HCT116 (cell line): ENCODE results near the gene C16orf95. TPM values are rescaled to one million over a fixed set of nuclear protein-coding genes. Genes with fewer than 3 reads are reported as not detected.

ENCODE experiments used
- ATAC-seq: fragments of 200-7000 bp; cut with Tn5 transposase; 2 replicates; pipeline ENCODE4 v1.9.1; 2020; ENCODE audit warnings: mild to moderate bottlenecking, moderate library complexity
- BruUV-seq: library from RNA; stranded (reverse); fragments of 400-500 nt; replicated peaks from 2 replicates; lab custom pipeline; 2021; lab: Mats Ljungman, UMichigan
- CTCF ChIA-PET: fragments of 300-600 bp; sonication (Branson Sonifier 250); formaldehyde crosslinking; loops from one replicate; lab custom pipeline; 2021; ENCODE audit warnings: antibody characterized with exemption; lab: Charles Lee
- POLR2A ChIA-PET: fragments of 300-600, 350-600 bp; sonication (Branson Sonifier 250); formaldehyde crosslinking; loops from one replicate; lab custom pipeline; 2021; ENCODE audit warnings: antibody characterized with exemption; lab: Charles Lee
- RAD21 ChIA-PET, 2 experiments: fragments of 300-600 bp; sonication (Branson Sonifier 250); formaldehyde crosslinking; loops; one replicate each; lab custom pipeline; 2023; ENCODE audit warnings: low total read pairs in 2 of 2; ENCODE audit not compliant: uncharacterized antibody in 2 of 2, unreplicated experiment in 2 of 2, low non-redundant PET in 1 of 2; lab: Charles Lee
- DNase-seq: peaks from one replicate; pipeline ENCODE4 v3.0.0-alpha.2; 2010; ENCODE audit warnings: low read depth, low spot score
- H2AFZ ChIP-seq: fragments of 200-600 bp; shearing (Covaris generic), sonication (generic); 2 replicates; pipeline ENCODE4 v1.6.1; 2017; ENCODE audit warnings: low read depth, mixed run types, mixed read lengths, antibody characterized with exemption, low read length; ENCODE audit not compliant: poor library complexity, severe bottlenecking
- H3K27ac ChIP-seq: 2 replicates; pipeline ENCODE4 v1.5.1; 2012; ENCODE audit warnings: low read depth, low read length
- H3K27me3 ChIP-seq: fragments of 200-600 bp; sonication (generic); 2 replicates; pipeline ENCODE4 v1.6.1; 2016; ENCODE audit warnings: mixed run types, low read length, mixed read lengths; ENCODE audit not compliant: insufficient read depth
- H3K36me3 ChIP-seq, 2 experiments: fragments of 200-500 bp in 1 of 2; fragments of 200-600 bp in 1 of 2; sonication (Bioruptor generic) in 1 of 2; sonication (generic) in 1 of 2; 2 replicates each; pipeline versions ENCODE4 v1.5.1 to v1.6.1; 2014 to 2016; ENCODE audit warnings: low read length in 2 of 2, inconsistent platforms in 1 of 2, mixed read lengths in 1 of 2, mixed run types in 1 of 2; ENCODE audit not compliant: insufficient read depth in 2 of 2, control insufficient read depth in 1 of 2
- H3K4me1 ChIP-seq, 2 experiments: fragments of 200-600 bp in 1 of 2; sonication (generic) in 1 of 2; 2 replicates each; pipeline versions ENCODE4 v1.5.1 to v1.6.1; 2012 to 2017; ENCODE audit warnings: low read length in 2 of 2, inconsistent platforms in 1 of 2, mild to moderate bottlenecking in 1 of 2, mixed read lengths in 1 of 2, mixed run types in 1 of 2, moderate library complexity in 1 of 2; ENCODE audit not compliant: insufficient read depth in 2 of 2, control insufficient read depth in 1 of 2
- H3K4me2 ChIP-seq: fragments of 200-600 bp; sonication (generic); 2 replicates; pipeline ENCODE4 v1.6.1; 2017; ENCODE audit warnings: mixed run types, low read length, mixed read lengths
- H3K4me3 ChIP-seq, 2 experiments: fragments of 200-600 bp in 1 of 2; sonication (generic) in 1 of 2; replicated peaks in 1 of 2; 2 replicates each; pipeline ENCODE4 v1.5.1; 2011 to 2016; ENCODE audit warnings: low read length in 2 of 2, control low read depth in 1 of 2, low read depth in 1 of 2, mild to moderate bottlenecking in 1 of 2, mixed read lengths in 1 of 2, mixed run types in 1 of 2
- H3K79me2 ChIP-seq: fragments of 200-600 bp; sonication (generic); 2 replicates; pipeline ENCODE4 v1.6.1; 2017; ENCODE audit warnings: mild to moderate bottlenecking, mixed run types, low read length, moderate library complexity, mixed read lengths; ENCODE audit not compliant: insufficient read depth
- H3K9ac ChIP-seq: fragments of 200-600 bp; sonication (generic); 2 replicates; pipeline ENCODE4 v1.6.1; 2016; ENCODE audit warnings: low read length, mixed read lengths
- H3K9me2 ChIP-seq: fragments of 200-600 bp; sonication (generic), shearing (Covaris generic); 2 replicates; pipeline ENCODE4 v1.6.1; 2017; ENCODE audit warnings: mixed run types, mild to moderate bottlenecking, moderate library complexity; ENCODE audit not compliant: insufficient read depth
- H3K9me3 ChIP-seq, 2 experiments: fragments of 200-500 bp in 1 of 2; fragments of 200-600 bp in 1 of 2; sonication (Bioruptor generic) in 1 of 2; sonication (generic) in 1 of 2; 2 replicates each; pipeline ENCODE4 v1.6.1; 2014 to 2017; ENCODE audit warnings: low read length in 2 of 2, mixed read lengths in 2 of 2, inconsistent platforms in 1 of 2, low read depth in 1 of 2, mild to moderate bottlenecking in 1 of 2, mixed run types in 1 of 2, moderate library complexity in 1 of 2; ENCODE audit not compliant: control insufficient read depth in 1 of 2, insufficient read depth in 1 of 2
- H4K20me1 ChIP-seq: fragments of 200-600 bp; sonication (generic), shearing (Covaris generic); 2 replicates; pipeline ENCODE4 v1.6.1; 2017; ENCODE audit warnings: mixed run types, mild to moderate bottlenecking, moderate library complexity; ENCODE audit not compliant: insufficient read depth
- CBX3 ChIP-seq: IDR thresholded peaks from 2 replicates; pipeline ENCODE4 v1.6.1; 2012; ENCODE audit warnings: low read depth
- CEBPB ChIP-seq: IDR thresholded peaks from 2 replicates; pipeline ENCODE4 v1.6.1; 2012; ENCODE audit warnings: low read depth
- EZH2 ChIP-seq: fragments of 200-600 bp; sonication (generic); IDR thresholded peaks from 2 replicates; pipeline ENCODE4 v1.6.1; 2017; ENCODE audit warnings: antibody characterized with exemption, mixed run types
- EZH2phosphoT487 ChIP-seq: fragments of 200-600 bp; IDR thresholded peaks from 2 replicates; pipeline ENCODE4 v1.6.1; 2018; ENCODE audit warnings: antibody characterized with exemption, borderline replicate concordance
- FOSL1 ChIP-seq: IDR thresholded peaks from 2 replicates; pipeline ENCODE4 v1.6.1; 2012; ENCODE audit warnings: low read depth
- POLR2A ChIP-seq: IDR thresholded peaks from 2 replicates; pipeline ENCODE4 v1.7.0; 2011; ENCODE audit warnings: borderline replicate concordance; ENCODE audit not compliant: insufficient read depth, insufficient read length; ENCODE audit errors: extremely low read depth
- POLR2AphosphoS5 ChIP-seq: IDR thresholded peaks from 2 replicates; pipeline ENCODE4 v1.6.1; 2011; ENCODE audit warnings: mild to moderate bottlenecking, low read depth, low read length, moderate library complexity
- RAD21 ChIP-seq: IDR thresholded peaks from 2 replicates; pipeline ENCODE4 v1.6.1; 2012; ENCODE audit warnings: low read depth, mild to moderate bottlenecking
- SP1 ChIP-seq: IDR thresholded peaks from 2 replicates; pipeline ENCODE4 v1.6.1; 2012; ENCODE audit warnings: low read depth
- SRF ChIP-seq: IDR thresholded peaks from 2 replicates; pipeline ENCODE4 v1.6.1; 2012; ENCODE audit warnings: low read depth
- TCF7L2 ChIP-seq: IDR thresholded peaks from 2 replicates; pipeline ENCODE4 v1.7.0; 2011; ENCODE audit warnings: borderline replicate concordance, inconsistent platforms; ENCODE audit not compliant: insufficient read depth, insufficient read length; ENCODE audit errors: extremely low read depth
- YY1 ChIP-seq: IDR thresholded peaks from 2 replicates; pipeline ENCODE4 v1.6.1; 2011; ENCODE audit warnings: low read length, low read depth, moderate library complexity, mild to moderate bottlenecking; ENCODE audit not compliant: insufficient replicate concordance; ENCODE audit errors: extremely low read depth
- ZFX ChIP-seq: fragments of 450-650 bp; IDR thresholded peaks from 2 replicates; pipeline ENCODE4 v1.6.1; 2017
- intact Hi-C: fragments of 100-400 bp; cut with micrococcal nuclease; formaldehyde crosslinking; loops from 2 replicates; pipeline ENCODE4 v1.10.0; 2022
- total RNA-seq: library from RNA; stranded (reverse); gene quantifications from one replicate; pipeline ENCODE4 v1.2.1, GENCODE V29; 2021; ENCODE audit not compliant: unreplicated experiment
- TF ChIP-seq, protein P1 (sequence below): IDR thresholded peaks from 2 replicates; pipeline ENCODE4 v1.6.1; 2012
- TF ChIP-seq, protein P2 (sequence below): IDR thresholded peaks from 2 replicates; pipeline ENCODE4 v1.6.1; 2012; ENCODE audit warnings: low read depth
- TF ChIP-seq, protein P3 (sequence below): IDR thresholded peaks from 2 replicates; pipeline ENCODE4 v1.6.1; 2011; ENCODE audit warnings: mild to moderate bottlenecking, low read length, moderate library complexity; ENCODE audit not compliant: insufficient replicate concordance; ENCODE audit errors: extremely low read depth

Gene C16orf95
- total RNA-seq, 1 experiment from 2014 or later = 12.2 TPM

DNA sequence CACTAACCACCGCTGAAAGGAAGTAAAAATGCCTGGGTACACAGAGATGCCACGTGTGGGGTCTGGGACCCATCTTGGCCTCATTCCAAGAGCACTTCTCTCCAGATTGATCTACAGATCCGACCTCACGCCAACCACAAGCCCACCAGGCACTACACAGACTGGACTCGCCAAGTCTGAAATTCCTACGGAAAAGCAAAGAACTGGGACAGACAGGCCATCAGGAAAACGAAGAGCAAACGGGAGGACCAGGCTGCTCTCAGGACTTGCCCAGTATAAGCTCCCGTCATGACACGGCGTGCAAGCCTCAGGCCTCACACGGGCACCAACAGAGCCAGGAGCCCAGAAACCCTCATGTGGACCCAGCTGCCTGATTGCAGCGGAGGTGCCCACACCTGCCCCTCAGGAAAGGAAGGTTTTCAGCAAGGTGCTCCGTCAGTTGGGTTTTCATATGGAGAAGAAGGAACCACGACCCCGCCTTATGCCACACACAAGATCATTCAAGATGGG is 20.1 kb upstream of the C16orf95 start:
- no peak overlapping the region for H3K9ac ChIP-seq
- no peak for TF ChIP-seq FOSL1
- TF ChIP-seq ZFX = no peak
- TF ChIP-seq EZH2phosphoT487 = no peak
- TF ChIP-seq EZH2 = no peak
- TF ChIP-seq POLR2AphosphoS5 = no peak
- no peak for TF ChIP-seq CBX3
- TF ChIP-seq, protein P1, sequence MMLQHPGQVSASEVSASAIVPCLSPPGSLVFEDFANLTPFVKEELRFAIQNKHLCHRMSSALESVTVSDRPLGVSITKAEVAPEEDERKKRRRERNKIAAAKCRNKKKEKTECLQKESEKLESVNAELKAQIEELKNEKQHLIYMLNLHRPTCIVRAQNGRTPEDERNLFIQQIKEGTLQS = no peak
- TF ChIP-seq, protein P2, sequence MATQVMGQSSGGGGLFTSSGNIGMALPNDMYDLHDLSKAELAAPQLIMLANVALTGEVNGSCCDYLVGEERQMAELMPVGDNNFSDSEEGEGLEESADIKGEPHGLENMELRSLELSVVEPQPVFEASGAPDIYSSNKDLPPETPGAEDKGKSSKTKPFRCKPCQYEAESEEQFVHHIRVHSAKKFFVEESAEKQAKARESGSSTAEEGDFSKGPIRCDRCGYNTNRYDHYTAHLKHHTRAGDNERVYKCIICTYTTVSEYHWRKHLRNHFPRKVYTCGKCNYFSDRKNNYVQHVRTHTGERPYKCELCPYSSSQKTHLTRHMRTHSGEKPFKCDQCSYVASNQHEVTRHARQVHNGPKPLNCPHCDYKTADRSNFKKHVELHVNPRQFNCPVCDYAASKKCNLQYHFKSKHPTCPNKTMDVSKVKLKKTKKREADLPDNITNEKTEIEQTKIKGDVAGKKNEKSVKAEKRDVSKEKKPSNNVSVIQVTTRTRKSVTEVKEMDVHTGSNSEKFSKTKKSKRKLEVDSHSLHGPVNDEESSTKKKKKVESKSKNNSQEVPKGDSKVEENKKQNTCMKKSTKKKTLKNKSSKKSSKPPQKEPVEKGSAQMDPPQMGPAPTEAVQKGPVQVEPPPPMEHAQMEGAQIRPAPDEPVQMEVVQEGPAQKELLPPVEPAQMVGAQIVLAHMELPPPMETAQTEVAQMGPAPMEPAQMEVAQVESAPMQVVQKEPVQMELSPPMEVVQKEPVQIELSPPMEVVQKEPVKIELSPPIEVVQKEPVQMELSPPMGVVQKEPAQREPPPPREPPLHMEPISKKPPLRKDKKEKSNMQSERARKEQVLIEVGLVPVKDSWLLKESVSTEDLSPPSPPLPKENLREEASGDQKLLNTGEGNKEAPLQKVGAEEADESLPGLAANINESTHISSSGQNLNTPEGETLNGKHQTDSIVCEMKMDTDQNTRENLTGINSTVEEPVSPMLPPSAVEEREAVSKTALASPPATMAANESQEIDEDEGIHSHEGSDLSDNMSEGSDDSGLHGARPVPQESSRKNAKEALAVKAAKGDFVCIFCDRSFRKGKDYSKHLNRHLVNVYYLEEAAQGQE = no peak
- no peak for TF ChIP-seq POLR2A
- no peak for TF ChIP-seq YY1
- no peak for TF ChIP-seq SP1
- no peak for TF ChIP-seq TCF7L2
- TF ChIP-seq RAD21 = no peak
- TF ChIP-seq, protein P3, sequence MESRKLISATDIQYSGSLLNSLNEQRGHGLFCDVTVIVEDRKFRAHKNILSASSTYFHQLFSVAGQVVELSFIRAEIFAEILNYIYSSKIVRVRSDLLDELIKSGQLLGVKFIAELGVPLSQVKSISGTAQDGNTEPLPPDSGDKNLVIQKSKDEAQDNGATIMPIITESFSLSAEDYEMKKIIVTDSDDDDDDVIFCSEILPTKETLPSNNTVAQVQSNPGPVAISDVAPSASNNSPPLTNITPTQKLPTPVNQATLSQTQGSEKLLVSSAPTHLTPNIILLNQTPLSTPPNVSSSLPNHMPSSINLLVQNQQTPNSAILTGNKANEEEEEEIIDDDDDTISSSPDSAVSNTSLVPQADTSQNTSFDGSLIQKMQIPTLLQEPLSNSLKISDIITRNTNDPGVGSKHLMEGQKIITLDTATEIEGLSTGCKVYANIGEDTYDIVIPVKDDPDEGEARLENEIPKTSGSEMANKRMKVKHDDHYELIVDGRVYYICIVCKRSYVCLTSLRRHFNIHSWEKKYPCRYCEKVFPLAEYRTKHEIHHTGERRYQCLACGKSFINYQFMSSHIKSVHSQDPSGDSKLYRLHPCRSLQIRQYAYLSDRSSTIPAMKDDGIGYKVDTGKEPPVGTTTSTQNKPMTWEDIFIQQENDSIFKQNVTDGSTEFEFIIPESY = no peak
- TF ChIP-seq SRF = no peak
- TF ChIP-seq CEBPB = no peak
- TF ChIP-seq, all 23 proteins: peak for 0
- BruUV-seq = no TSS peak
- no peak overlapping the region for H3K4me3 ChIP-seq
- ChIA-PET POLR2A (no interaction called here), RAD21 (no interaction called here), CTCF (no interaction called here)
- no peaks in the 10 kb centered on the region for H3K9me3 ChIP-seq
- H3K27ac ChIP-seq = no peak overlapping the region
- no peak overlapping the region for H2AFZ ChIP-seq
- no peak overlapping the region for H3K4me2 ChIP-seq
- H4K20me1 ChIP-seq = no peaks in the 10 kb centered on the region
- H3K9me2 ChIP-seq = no peaks in the 10 kb centered on the region
- intact Hi-C loops = no loop called here
- H3K4me1 ChIP-seq = no peaks in the 10 kb centered on the region; a peak in 1 of 4 replicates
- DNase-seq (no peak), ATAC-seq (no peak)
- H3K36me3 ChIP-seq = peaks cover 14 to 28% of the 10 kb centered on the region in 2 experiments; a peak in 3 of 4 replicates
- peaks cover 15% of the 10 kb centered on the region; the same call in 1 of the 2 replicates for H3K79me2 ChIP-seq
- H3K27me3 ChIP-seq = no peaks in the 10 kb centered on the region
